ENCODE results near the gene SSU72.

DNA sequence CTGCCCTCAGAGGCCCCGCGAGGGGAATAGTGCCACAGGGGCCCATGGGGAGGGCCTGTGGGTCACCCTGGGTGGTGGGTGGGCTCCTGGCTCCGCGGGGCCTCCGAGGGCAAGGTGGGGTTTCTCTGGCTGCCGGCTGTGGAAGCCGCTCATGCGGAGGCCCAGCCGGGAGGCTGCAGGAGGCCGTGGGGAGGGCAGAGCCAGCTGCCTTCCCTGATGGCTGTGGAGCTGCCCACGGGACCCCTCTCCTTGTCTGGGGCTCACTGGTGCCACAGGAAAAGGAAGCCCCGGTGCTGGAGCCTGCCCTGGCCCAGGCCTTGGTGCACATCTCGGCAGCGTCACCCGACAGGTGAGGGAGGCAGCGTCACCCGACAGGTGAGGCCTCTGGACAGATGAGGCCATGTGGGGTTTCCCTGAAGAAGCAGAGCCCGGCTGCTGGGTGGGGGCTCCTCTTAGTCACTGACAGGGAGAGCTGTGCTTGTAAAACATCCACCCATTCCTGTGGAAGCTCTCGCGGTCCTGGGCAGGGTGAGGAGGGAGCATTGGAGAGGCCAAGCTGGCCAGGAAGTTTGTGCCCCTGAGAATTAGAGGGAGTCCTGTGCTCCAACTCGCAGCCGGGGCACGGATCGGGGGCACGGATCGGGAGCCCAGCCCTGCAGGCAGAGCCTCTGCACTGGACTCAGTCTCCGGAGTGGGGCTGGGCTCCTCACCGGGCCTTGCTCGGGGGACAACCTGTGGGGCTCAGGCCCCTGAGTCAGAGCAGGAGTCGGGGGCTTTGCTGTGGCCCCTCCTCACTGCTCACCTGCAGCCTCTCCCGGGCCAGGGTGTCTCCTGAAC is 46.7 kb upstream of the SSU72 start:
- TF ChIP-seq POLR2A (IDR thresholded peaks at IDR 0.05; ENCODE audit: low read depth, low read length), result no peak
- TF ChIP-seq, protein P1, sequence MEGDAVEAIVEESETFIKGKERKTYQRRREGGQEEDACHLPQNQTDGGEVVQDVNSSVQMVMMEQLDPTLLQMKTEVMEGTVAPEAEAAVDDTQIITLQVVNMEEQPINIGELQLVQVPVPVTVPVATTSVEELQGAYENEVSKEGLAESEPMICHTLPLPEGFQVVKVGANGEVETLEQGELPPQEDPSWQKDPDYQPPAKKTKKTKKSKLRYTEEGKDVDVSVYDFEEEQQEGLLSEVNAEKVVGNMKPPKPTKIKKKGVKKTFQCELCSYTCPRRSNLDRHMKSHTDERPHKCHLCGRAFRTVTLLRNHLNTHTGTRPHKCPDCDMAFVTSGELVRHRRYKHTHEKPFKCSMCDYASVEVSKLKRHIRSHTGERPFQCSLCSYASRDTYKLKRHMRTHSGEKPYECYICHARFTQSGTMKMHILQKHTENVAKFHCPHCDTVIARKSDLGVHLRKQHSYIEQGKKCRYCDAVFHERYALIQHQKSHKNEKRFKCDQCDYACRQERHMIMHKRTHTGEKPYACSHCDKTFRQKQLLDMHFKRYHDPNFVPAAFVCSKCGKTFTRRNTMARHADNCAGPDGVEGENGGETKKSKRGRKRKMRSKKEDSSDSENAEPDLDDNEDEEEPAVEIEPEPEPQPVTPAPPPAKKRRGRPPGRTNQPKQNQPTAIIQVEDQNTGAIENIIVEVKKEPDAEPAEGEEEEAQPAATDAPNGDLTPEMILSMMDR (IDR thresholded peaks at IDR 0.05; ENCODE audit: extremely low read depth in 1 of 2, insufficient read depth in 1 of 2, low read depth in 1 of 2, low read length in 2 of 2), result no peak
- no peak for TF ChIP-seq JUN (IDR thresholded peaks at IDR 0.05; ENCODE audit: borderline replicate concordance, insufficient read depth, insufficient read length, low read depth)
- no peak for TF ChIP-seq EZH2 (IDR thresholded peaks at IDR 0.05; ENCODE audit: borderline replicate concordance, low read depth, low read length, severe bottlenecking)
- no peak for TF ChIP-seq POLR2AphosphoS5 (IDR thresholded peaks at IDR 0.05; ENCODE audit: insufficient read depth, low read depth, low read length)
- no peak for TF ChIP-seq FOS (IDR thresholded peaks at IDR 0.05; ENCODE audit: borderline replicate concordance, insufficient read depth, low read length)
- TF ChIP-seq, protein P2, sequence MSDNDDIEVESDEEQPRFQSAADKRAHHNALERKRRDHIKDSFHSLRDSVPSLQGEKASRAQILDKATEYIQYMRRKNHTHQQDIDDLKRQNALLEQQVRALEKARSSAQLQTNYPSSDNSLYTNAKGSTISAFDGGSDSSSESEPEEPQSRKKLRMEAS (IDR thresholded peaks at IDR 0.05; ENCODE audit: insufficient read depth, insufficient read length), result no peak
